Ishikawa (cell line): ENCODE measurements around the gene NXPE3.

ENCODE experiments used
- CEBPB ChIP-seq: IDR thresholded peaks from 2 replicates; pipeline ENCODE4 v1.6.1; 2012
- EGR1 ChIP-seq: IDR thresholded peaks from 2 replicates; pipeline ENCODE4 v1.6.1; 2012
- EP300 ChIP-seq: IDR thresholded peaks from 2 replicates; pipeline ENCODE4 v1.6.1; 2012; ENCODE audit warnings: borderline replicate concordance
- FOXM1 ChIP-seq: IDR thresholded peaks from 2 replicates; pipeline ENCODE4 v1.6.1; 2012; ENCODE audit warnings: low read depth, borderline replicate concordance
- MAX ChIP-seq: IDR thresholded peaks from 2 replicates; pipeline ENCODE4 v1.6.1; 2012
- NFIC ChIP-seq: IDR thresholded peaks from 2 replicates; pipeline ENCODE4 v1.6.1; 2012
- RAD21 ChIP-seq: IDR thresholded peaks from 2 replicates; pipeline ENCODE4 v1.6.1; 2012; ENCODE audit warnings: low read depth
- TAF1 ChIP-seq: IDR thresholded peaks from 2 replicates; pipeline ENCODE4 v1.6.1; 2012; ENCODE audit warnings: low read depth, mild to moderate bottlenecking
- TEAD4 ChIP-seq: IDR thresholded peaks from 2 replicates; pipeline ENCODE4 v1.6.1; 2012
- YY1 ChIP-seq: IDR thresholded peaks from 2 replicates; pipeline ENCODE4 v1.6.1; 2012; ENCODE audit warnings: low read depth

- no peak for TF ChIP-seq EP300
- TF ChIP-seq MAX = no peak
- TF ChIP-seq EGR1 = no peak
- TF ChIP-seq YY1 = no peak
- TF ChIP-seq TAF1 = no peak
- no peak for TF ChIP-seq CEBPB
- no peak for TF ChIP-seq NFIC
- no peak for TF ChIP-seq TEAD4
- TF ChIP-seq FOXM1 = no peak
- TF ChIP-seq RAD21 = no peak
Measured at GRCh38 chr3:101852983-101853840, 74.2 kb downstream of the NXPE3 start.
